Muscle of leg (tissue), 11 donors: ENCODE results near the gene FRMD3. TPM values are rescaled to one million over a fixed set of nuclear protein-coding genes. Genes with fewer than 3 reads are reported as not detected.

Source experiments
- DNase-seq: peaks from one replicate; pipeline ENCODE4 v3.0.0; 2013
- H3K27ac ChIP-seq: one replicate; pipeline ENCODE4 v1.5.1; 2013; ENCODE audit warnings: mild to moderate bottlenecking, low read length, control low read depth
- H3K27me3 ChIP-seq: one replicate; pipeline ENCODE4 v1.6.1; 2013; ENCODE audit warnings: low read length; ENCODE audit not compliant: control insufficient read depth, insufficient read depth
- H3K36me3 ChIP-seq: one replicate; pipeline ENCODE4 v1.6.1; 2013; ENCODE audit warnings: low read length; ENCODE audit not compliant: control insufficient read depth, insufficient read depth
- H3K4me1 ChIP-seq: one replicate; pipeline ENCODE4 v1.6.1; 2013; ENCODE audit warnings: low read length; ENCODE audit not compliant: control insufficient read depth, insufficient read depth
- H3K4me3 ChIP-seq: one replicate; pipeline ENCODE4 v1.5.1; 2013; ENCODE audit warnings: low read length, control low read depth
- H3K9me3 ChIP-seq: replicated peaks from 2 replicates; pipeline ENCODE4 v1.6.1; 2013; ENCODE audit warnings: low read depth, low read length; ENCODE audit not compliant: control insufficient read depth
- WGBS: methylation state at CpG from one replicate; pipeline ENCODE4 v1.1.5; 2013; ENCODE audit warnings: missing lambda C conversion rate; ENCODE audit not compliant: insufficient coverage; 5-methylcytosine and 5-hydroxymethylcytosine counted together
- polyA plus RNA-seq, 8 donors: library from polyadenylated mRNA; unstranded; fragments of 120-200 nt; gene quantifications; one replicate each; pipeline versions ENCODE4 v1.2.1 to v1.2.3, GENCODE V29; 2013; ENCODE audit warnings: inconsistent platforms in 1 of 8, low replicate concordance in 1 of 8; ENCODE audit not compliant: insufficient read length in 8 of 8, insufficient read depth in 1 of 8
- total RNA-seq: library from RNA; stranded (reverse); fragments of 120-200 nt; gene quantifications from one replicate; pipeline ENCODE4 v1.2.4, GENCODE V29; 2013

FRMD3 gene
- total and polyA plus RNA-seq, 9 donors = 21.4 to 37.5 (median 34.4) TPM

DNA sequence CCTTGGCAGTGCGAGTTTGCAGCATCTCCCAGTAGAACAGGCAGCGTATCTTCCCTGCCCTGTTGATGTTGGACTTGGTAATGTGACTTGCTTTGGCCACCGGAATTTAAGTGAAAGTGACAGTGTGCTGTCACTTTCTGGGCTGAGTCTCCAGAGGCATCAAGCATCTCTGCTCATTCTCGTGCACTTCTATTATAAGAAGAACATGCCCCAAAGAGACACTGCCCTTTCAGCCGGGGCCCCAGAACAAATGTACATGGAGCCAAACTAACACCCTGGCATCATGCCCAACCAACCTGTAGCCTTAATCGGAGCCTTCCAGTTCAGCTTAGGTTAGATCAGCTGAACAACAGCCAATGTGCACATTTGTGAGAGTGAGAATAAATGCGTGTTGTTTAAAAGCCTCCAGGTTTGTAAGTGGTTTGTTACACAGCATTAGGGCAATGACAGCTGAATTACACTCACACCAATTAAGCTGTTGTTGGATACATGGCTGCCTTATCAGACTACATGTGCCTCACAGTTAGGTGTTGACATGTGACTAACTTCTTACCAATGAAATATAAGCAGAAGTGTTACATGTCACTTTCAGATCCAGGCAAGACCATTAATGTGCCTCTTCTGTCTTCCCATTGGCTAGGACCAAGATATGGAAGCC lies 22.1 kb upstream of the FRMD3 start:
- Histone ChIP-seq H3K36me3 (no peaks in the 10 kb centered on the region), H3K9me3 (no peaks in the 10 kb centered on the region), H3K4me3 (no peak overlapping the region), H3K27me3 (peaks cover 4% of the 10 kb centered on the region), H3K27ac (no peak overlapping the region), H3K4me1 (no peaks in the 10 kb centered on the region)
- WGBS = no CpG with 5 or more reads among the region's 7 CpGs
- no peak for DNase-seq

DNA sequence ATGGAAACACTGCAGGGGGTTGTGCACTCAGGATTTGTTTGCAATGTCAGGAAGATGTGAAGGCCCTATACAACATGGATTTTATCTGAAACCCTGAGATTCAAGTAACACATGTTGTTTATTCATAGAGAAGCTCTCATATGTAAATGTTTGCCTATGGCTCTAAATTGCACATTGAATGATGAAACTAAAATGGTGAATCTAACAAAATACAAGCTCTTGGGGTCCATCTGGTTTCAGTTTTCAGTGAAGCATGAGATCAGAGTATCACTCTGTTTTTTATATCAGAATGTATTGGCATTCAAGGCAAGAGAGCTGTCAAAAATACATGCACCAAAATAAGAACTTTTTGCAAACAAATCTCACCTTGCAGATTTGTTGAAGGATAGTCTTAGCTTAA lies 19.6 kb upstream of the FRMD3 start:
- H3K9me3 ChIP-seq = no peaks in the 10 kb centered on the region
- H3K4me1 ChIP-seq = no peaks in the 10 kb centered on the region
- no peak overlapping the region for H3K4me3 ChIP-seq
- H3K27me3 ChIP-seq = no peaks in the 10 kb centered on the region
- DNase-seq = no peak
- no peak overlapping the region for H3K27ac ChIP-seq
- H3K36me3 ChIP-seq = no peaks in the 10 kb centered on the region

GRCh38 chr9:83557317-83557716 lies 19.1 kb upstream of the FRMD3 start:
- Histone ChIP-seq H3K4me1 (no peaks in the 10 kb centered on the region), H3K27ac (no peak overlapping the region), H3K27me3 (no peaks in the 10 kb centered on the region), H3K9me3 (no peaks in the 10 kb centered on the region), H3K4me3 (no peak overlapping the region), H3K36me3 (no peaks in the 10 kb centered on the region)
- WGBS = no CpG with 5 or more reads among the region's 1 CpG
- DNase-seq = no peak

- no peaks in the 10 kb centered on the region for H3K9me3 ChIP-seq
- H3K27ac ChIP-seq = no peak overlapping the region
- no peaks in the 10 kb centered on the region for H3K27me3 ChIP-seq
- DNase-seq = no peak
- no peak overlapping the region for H3K4me3 ChIP-seq
- no peaks in the 10 kb centered on the region for H3K36me3 ChIP-seq
- WGBS = 38% methylated on average over 2 of the region's 3 CpGs
- no peaks in the 10 kb centered on the region for H3K4me1 ChIP-seq
Measured at GRCh38 chr9:83554278-83554677, 16.1 kb upstream of the FRMD3 start.

DNA sequence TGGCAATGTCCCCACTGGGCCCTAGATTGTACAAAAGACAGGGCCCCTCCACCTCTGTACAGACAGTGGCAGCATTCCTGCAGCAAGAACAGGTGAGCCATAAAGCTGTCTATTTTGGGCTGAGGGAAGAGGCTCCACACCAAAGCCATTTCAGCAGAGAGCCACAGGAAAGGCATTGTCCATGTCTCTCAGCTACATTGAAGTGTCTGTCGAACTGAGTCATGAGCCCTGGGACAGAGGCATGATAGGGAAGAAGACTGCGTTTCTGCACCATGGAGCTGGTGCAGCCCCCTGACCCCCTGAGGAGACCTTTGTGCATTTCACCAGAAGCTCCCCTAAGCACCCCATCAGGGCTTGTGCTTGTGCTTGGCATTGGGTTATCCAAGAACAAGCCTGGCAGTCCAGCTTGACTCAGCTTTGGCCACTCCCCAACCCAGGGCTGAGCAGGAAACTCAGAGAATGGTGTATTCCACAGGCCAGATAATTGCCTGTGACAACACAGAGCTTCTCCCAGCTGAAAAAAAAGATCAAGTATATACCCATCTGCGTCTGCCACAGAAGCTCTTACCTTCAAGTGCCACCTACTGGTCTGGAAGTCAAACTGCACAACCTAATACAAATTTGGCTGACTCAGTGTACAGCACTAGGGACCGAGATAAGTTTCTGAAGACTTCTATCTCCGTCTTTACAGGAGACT lies 5.9 kb upstream of the FRMD3 start:
- DNase-seq = peak; percentile 55
- Histone ChIP-seq H3K4me3 (no peak overlapping the region), H3K36me3 (no peaks in the 10 kb centered on the region), H3K4me1 (peaks cover 6% of the 10 kb centered on the region), H3K27me3 (no peaks in the 10 kb centered on the region), H3K27ac (no peak overlapping the region), H3K9me3 (peaks cover 4% of the 10 kb centered on the region)
- 32% methylated on average over 3 of the region's 5 CpGs for WGBS

GRCh38 chr9:83538890-83539238 lies 663 bp upstream of the FRMD3 start:
- no peaks in the 10 kb centered on the region for H3K9me3 ChIP-seq
- peak overlapping the region; percentile 61 for H3K4me3 ChIP-seq

GRCh38 chr9:83537331-83538171 lies 650 bp downstream of the FRMD3 start:
- peaks cover 13% of the 10 kb centered on the region for H3K27me3 ChIP-seq
- peak; percentile 13 for DNase-seq
- H3K27ac ChIP-seq = no peak overlapping the region
- 1% methylated on average over 61 of the region's 63 CpGs for WGBS
- no peaks in the 10 kb centered on the region for H3K9me3 ChIP-seq
- peaks cover 24% of the 10 kb centered on the region for H3K4me1 ChIP-seq
- no peaks in the 10 kb centered on the region for H3K36me3 ChIP-seq
- peak overlapping the region; percentile 61 for H3K4me3 ChIP-seq

More at GRCh38 chr9:83538890-83539238, 663 bp upstream of the FRMD3 start:
- no CpG with 5 or more reads among the region's 6 CpGs for WGBS
- H3K27ac ChIP-seq = no peak overlapping the region
- H3K27me3 ChIP-seq = peaks cover 13% of the 10 kb centered on the region
- H3K36me3 ChIP-seq = no peaks in the 10 kb centered on the region
- peaks cover 22% of the 10 kb centered on the region for H3K4me1 ChIP-seq
- DNase-seq = no peak

GRCh38 chr9:83536332-83536731 lies 1.9 kb downstream of the FRMD3 start:
- Histone ChIP-seq H3K27ac (no peak overlapping the region), H3K4me1 (peaks cover 24% of the 10 kb centered on the region), H3K36me3 (no peaks in the 10 kb centered on the region), H3K9me3 (no peaks in the 10 kb centered on the region), H3K27me3 (peaks cover 13% of the 10 kb centered on the region), H3K4me3 (peak overlapping the region; percentile 61)
- no CpG with 5 or more reads among the region's 1 CpG for WGBS
- DNase-seq = peak; percentile 11

DNA sequence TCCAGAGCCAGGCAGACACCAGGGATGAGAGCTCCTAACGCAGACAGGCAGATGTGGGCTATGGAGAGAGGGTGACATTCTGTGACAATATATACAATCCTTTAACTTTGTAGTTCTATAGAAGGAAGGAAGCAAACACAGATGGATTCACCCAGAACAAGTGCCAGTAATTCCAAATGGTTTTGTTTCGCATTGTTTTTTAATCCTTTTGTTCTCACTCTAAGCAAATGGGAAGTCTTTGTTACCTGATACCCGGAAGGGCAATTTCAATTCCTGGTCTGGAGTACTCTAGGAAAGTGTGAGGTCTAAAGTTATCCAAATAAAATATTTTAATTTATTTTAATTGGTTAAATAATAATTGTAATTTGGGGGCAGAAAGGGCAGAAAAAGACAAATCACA lies 2.5 kb downstream of the FRMD3 start:
- Histone ChIP-seq H3K27me3 (peaks cover 13% of the 10 kb centered on the region), H3K27ac (no peak overlapping the region), H3K4me1 (peaks cover 24% of the 10 kb centered on the region), H3K9me3 (no peaks in the 10 kb centered on the region), H3K36me3 (no peaks in the 10 kb centered on the region), H3K4me3 (no peak overlapping the region)
- WGBS = no CpG with 5 or more reads among the region's 3 CpGs
- peak; percentile 35 for DNase-seq

- H3K4me3 ChIP-seq = no peak overlapping the region
- DNase-seq = no peak
- H3K27ac ChIP-seq = no peak overlapping the region
- peaks cover 18% of the 10 kb centered on the region for H3K4me1 ChIP-seq
- H3K36me3 ChIP-seq = no peaks in the 10 kb centered on the region
- H3K27me3 ChIP-seq = peaks cover 13% of the 10 kb centered on the region
- H3K9me3 ChIP-seq = no peaks in the 10 kb centered on the region
- no CpG with 5 or more reads among the region's 2 CpGs for WGBS
Measured at GRCh38 chr9:83533296-83533695, 4.9 kb downstream of the FRMD3 start.
